Neural crest cell (in vitro differentiated cells): ENCODE measurements around the gene COL9A3. TPM values are rescaled to one million over a fixed set of nuclear protein-coding genes. Genes with fewer than 3 reads are reported as not detected.

Experiments used
- DNase-seq: peaks from one replicate; pipeline ENCODE4 v3.0.0; 2021; ENCODE audit warnings: low read depth, mixed read lengths, low spot score
- H3K27ac Mint-ChIP-seq: one replicate; pipeline ENCODE4 v1.8.0; 2021; ENCODE audit warnings: mild to moderate bottlenecking, mixed read lengths; ENCODE audit not compliant: unreplicated experiment
- H3K27me3 Mint-ChIP-seq: 2 replicates; pipeline ENCODE4 v1.8.0; 2021; ENCODE audit warnings: low read depth, mild to moderate bottlenecking, mixed read lengths
- H3K36me3 Mint-ChIP-seq: 2 replicates; pipeline ENCODE4 v1.8.0; 2021; ENCODE audit warnings: low read depth, mild to moderate bottlenecking, mixed read lengths
- H3K4me1 Mint-ChIP-seq: 2 replicates; pipeline ENCODE4 v1.8.0; 2021; ENCODE audit warnings: mixed read lengths
- H3K4me3 Mint-ChIP-seq: one replicate; pipeline ENCODE4 v1.8.0; 2021; ENCODE audit warnings: mild to moderate bottlenecking, mixed read lengths
- H3K9me3 Mint-ChIP-seq: 2 replicates; pipeline ENCODE4 v1.8.0; 2021; ENCODE audit warnings: mixed read lengths
- total RNA-seq: library from RNA; stranded (reverse); gene quantifications from 2 replicates; pipeline ENCODE4 v1.2.1, GENCODE V29; 2021
- TF ChIP-seq, protein P1 (sequence below): fragments of 200-600 bp; sonication (generic); conservative IDR thresholded peaks from 2 replicates; pipeline ENCODE4 v1.5.0; 2021; ENCODE audit warnings: antibody characterized with exemption, mild to moderate bottlenecking

Gene COL9A3
- total RNA-seq, 1 donor from 2014 or later = 4.6 TPM

DNA sequence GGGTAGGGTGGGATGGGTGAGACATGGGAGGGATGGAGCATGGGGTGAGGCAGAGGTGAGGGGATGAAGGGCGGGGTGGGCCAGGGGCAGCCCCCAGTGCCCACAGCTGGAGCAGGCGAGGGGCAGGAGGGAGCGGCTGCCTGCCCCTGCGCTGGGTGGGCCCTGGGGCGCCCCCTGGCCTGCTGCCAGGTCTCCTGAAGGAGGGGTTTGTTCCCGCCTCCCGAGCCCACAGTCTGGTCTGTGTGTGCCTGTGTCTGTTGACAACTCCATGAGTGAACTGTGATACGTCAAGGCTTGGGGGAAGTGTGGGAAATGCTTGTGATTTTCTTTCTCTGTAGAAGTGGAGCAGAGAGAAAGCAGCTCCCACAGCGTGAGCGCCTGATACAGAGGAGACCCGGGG lies 31.5 kb upstream of the COL9A3 start:
- Mint-ChIP-seq H3K27me3 (no peaks in the 10 kb centered on the region), H3K27ac (no peak overlapping the region), H3K36me3 (no peaks in the 10 kb centered on the region), H3K9me3 (no peaks in the 10 kb centered on the region), H3K4me1 (peaks cover 19% of the 10 kb centered on the region), H3K4me3 (no peak overlapping the region)
- TF ChIP-seq, protein P1, sequence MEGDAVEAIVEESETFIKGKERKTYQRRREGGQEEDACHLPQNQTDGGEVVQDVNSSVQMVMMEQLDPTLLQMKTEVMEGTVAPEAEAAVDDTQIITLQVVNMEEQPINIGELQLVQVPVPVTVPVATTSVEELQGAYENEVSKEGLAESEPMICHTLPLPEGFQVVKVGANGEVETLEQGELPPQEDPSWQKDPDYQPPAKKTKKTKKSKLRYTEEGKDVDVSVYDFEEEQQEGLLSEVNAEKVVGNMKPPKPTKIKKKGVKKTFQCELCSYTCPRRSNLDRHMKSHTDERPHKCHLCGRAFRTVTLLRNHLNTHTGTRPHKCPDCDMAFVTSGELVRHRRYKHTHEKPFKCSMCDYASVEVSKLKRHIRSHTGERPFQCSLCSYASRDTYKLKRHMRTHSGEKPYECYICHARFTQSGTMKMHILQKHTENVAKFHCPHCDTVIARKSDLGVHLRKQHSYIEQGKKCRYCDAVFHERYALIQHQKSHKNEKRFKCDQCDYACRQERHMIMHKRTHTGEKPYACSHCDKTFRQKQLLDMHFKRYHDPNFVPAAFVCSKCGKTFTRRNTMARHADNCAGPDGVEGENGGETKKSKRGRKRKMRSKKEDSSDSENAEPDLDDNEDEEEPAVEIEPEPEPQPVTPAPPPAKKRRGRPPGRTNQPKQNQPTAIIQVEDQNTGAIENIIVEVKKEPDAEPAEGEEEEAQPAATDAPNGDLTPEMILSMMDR = no peak
- no peak for DNase-seq

DNA sequence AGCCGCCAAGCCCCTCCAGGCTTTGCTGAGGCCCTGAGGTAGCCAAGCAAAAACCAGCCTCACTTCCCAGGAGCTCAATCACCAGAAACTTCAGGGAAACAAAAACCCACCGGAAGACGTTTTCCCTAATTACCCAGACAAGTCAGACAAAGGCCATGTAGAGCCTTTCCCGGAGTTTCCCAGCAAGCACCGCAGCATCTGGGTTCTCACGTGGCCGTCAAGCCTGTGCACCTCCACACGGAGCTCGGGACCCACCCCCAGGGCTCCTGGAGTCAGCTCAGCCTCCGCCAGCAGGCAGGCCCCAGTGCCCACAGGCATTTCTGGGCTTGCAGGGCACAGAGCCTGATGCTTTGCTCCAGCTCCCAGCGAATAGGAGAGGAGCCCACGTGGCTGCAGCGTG lies 30.7 kb upstream of the COL9A3 start:
- Mint-ChIP-seq H3K27ac (peak overlapping the region; percentile 54), H3K4me1 (peaks cover 20% of the 10 kb centered on the region), H3K36me3 (no peaks in the 10 kb centered on the region), H3K9me3 (no peaks in the 10 kb centered on the region), H3K27me3 (no peaks in the 10 kb centered on the region), H3K4me3 (no peak overlapping the region)
- DNase-seq = no peak
- TF ChIP-seq, protein P1 = no peak

DNA sequence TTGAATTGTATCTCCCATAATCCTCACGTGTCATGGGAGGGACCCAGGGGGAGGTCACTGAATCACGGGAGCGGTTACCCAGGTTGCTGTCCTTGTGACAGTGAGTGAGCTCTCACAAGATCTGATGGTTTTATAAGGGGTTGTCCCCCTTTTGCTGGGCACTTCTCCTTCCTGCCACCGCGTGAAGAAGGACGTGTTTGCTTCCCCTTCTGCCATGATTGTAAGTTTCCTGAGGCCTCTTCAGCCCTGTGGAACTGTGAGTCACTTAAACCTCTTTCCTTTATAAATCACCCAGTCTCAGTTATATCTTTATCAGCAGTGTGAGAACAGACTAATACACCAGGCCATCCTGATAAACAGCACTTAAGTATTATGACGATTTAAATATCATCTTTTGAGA lies 29.5 kb upstream of the COL9A3 start:
- DNase-seq = no peak
- Mint-ChIP-seq H3K9me3 (no peaks in the 10 kb centered on the region), H3K4me3 (no peak overlapping the region), H3K4me1 (peaks cover 25% of the 10 kb centered on the region), H3K36me3 (no peaks in the 10 kb centered on the region), H3K27ac (no peak overlapping the region), H3K27me3 (no peaks in the 10 kb centered on the region)
- TF ChIP-seq, protein P1 = no peak

DNA sequence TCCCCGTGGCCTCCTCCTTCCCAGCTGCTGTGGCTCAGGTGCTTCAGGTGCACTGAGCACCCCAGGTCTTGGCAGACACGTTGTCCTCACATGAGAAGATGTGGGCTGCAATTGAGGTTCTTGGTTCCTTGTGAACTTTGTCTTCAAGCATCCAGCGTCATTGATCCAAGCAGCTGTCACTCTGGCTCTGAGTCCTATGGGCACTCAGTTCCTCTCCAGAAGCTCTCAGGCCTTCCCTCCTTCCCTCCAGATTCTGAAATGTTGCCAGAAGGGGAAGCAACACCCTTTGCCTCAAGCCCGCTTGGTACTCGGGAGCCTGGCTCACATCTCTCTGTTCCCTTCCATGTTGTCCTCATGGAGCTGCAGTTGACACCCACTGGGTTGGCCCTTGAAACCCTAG lies 29.0 kb upstream of the COL9A3 start:
- TF ChIP-seq, protein P1 = no peak
- DNase-seq = no peak
- H3K27me3 Mint-ChIP-seq = no peaks in the 10 kb centered on the region
- H3K4me3 Mint-ChIP-seq = no peak overlapping the region
- H3K36me3 Mint-ChIP-seq = no peaks in the 10 kb centered on the region
- H3K9me3 Mint-ChIP-seq = no peaks in the 10 kb centered on the region
- peaks cover 25% of the 10 kb centered on the region for H3K4me1 Mint-ChIP-seq
- no peak overlapping the region for H3K27ac Mint-ChIP-seq

DNA sequence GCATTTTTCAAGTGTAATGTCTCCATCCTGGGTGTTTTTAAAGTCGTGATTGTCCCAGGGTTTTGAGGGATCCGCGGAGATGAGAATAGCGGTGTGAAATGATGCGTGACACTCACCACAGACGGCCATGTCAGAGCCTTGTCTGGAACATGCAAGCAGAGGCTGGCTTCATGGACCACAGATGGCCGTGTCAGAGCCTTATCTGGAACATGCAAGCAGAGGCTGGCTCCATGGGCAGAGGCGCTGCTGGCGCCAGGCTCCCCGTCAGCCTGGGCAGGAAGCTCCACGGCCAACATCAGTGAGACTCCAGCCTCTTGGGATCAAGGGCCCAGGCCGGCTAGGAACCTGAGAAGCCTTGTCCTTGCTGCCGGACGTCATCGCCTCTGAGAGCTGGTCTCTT lies 28.2 kb upstream of the COL9A3 start:
- no peak overlapping the region for H3K27ac Mint-ChIP-seq
- peaks cover 25% of the 10 kb centered on the region for H3K4me1 Mint-ChIP-seq
- no peak overlapping the region for H3K4me3 Mint-ChIP-seq
- no peaks in the 10 kb centered on the region for H3K36me3 Mint-ChIP-seq
- no peak for DNase-seq
- TF ChIP-seq, protein P1 = no peak
- no peaks in the 10 kb centered on the region for H3K27me3 Mint-ChIP-seq
- H3K9me3 Mint-ChIP-seq = no peaks in the 10 kb centered on the region

DNA sequence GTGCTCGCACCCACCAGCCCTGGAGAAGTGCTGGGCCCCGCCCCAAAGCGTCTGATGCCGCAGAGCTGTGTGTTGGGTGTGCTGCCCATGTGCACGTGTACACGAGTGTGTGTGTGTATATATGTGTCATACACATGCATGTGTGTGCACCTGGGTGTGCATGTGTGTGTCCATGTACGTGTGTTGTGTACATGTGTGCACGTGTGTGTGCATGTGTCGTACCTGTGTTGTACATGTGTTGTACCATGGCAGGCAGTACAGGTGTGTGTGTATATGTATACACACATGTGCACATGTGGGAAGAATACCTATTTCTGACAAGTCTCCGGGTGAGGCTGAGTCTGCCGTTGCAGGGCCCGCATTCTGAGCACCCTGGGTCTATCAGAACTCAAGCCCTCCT lies 26.8 kb upstream of the COL9A3 start:
- no peak for DNase-seq
- Mint-ChIP-seq H3K4me1 (peaks cover 25% of the 10 kb centered on the region), H3K27ac (no peak overlapping the region), H3K9me3 (no peaks in the 10 kb centered on the region), H3K4me3 (no peak overlapping the region), H3K27me3 (no peaks in the 10 kb centered on the region), H3K36me3 (no peaks in the 10 kb centered on the region)
- TF ChIP-seq, protein P1 = no peak
